ENCODE measurements around the gene CCL17. TPM values are rescaled to one million over a fixed set of nuclear protein-coding genes. Genes with fewer than 3 reads are reported as not detected.

Gene CCL17
- total RNA-seq, 1 experiment from 2014 or later = not detected

GRCh38 chr16:57406881-57407280 is 2.3 kb downstream of the CCL17 start:
- no peak for TF ChIP-seq EZH2 (IDR thresholded peaks at IDR 0.05; ENCODE audit: low read depth)
- Histone ChIP-seq H3K27ac (no peak overlapping the region), H3K9me3 (ENCODE audit: insufficient read depth, low read depth) (no peaks in the 10 kb centered on the region), H3K4me3 (no peak overlapping the region), H2AFZ (no peak overlapping the region), H3K27me3 (ENCODE audit: insufficient read depth, low read depth) (peaks cover 4% of the 10 kb centered on the region; the same call in 1 of the 2 replicates), H3K79me2 (ENCODE audit: low read depth) (no peaks in the 10 kb centered on the region), H4K20me1 (ENCODE audit: insufficient read depth) (no peaks in the 10 kb centered on the region), H3K4me2 (no peak overlapping the region), H3K36me3 (ENCODE audit: low read depth) (no peaks in the 10 kb centered on the region), H3K4me1 (replicated peaks; ENCODE audit: insufficient read depth) (peaks cover 15% of the 10 kb centered on the region), H3K9me2 (ENCODE audit: insufficient read depth) (no peaks in the 10 kb centered on the region), H3F3A (ENCODE audit: insufficient read depth, low read depth) (peaks cover 14% of the 10 kb centered on the region; the same call in 1 of the 2 replicates)
- ChIA-PET POLR2A (ENCODE audit: unreplicated experiment) (no interaction called here), CTCF (no interaction called here)
- DNase-seq = no peak
- no TSS peak for BruUV-seq (replicated peaks)
- intact Hi-C loops (cut with micrococcal nuclease; ENCODE audit: unreplicated experiment) = no loop called here

- DNase-seq = no peak
- intact Hi-C loops (cut with micrococcal nuclease; ENCODE audit: unreplicated experiment) = no loop called here
- Histone ChIP-seq H3K79me2 (ENCODE audit: low read depth) (no peaks in the 10 kb centered on the region), H3K9me2 (ENCODE audit: insufficient read depth) (no peaks in the 10 kb centered on the region), H3K4me1 (replicated peaks; ENCODE audit: insufficient read depth) (peaks cover 15% of the 10 kb centered on the region), H3K4me2 (no peak overlapping the region), H4K20me1 (ENCODE audit: insufficient read depth) (no peaks in the 10 kb centered on the region), H2AFZ (no peak overlapping the region), H3K36me3 (ENCODE audit: low read depth) (no peaks in the 10 kb centered on the region), H3K4me3 (no peak overlapping the region), H3K27ac (no peak overlapping the region), H3K9me3 (ENCODE audit: insufficient read depth, low read depth) (no peaks in the 10 kb centered on the region), H3F3A (ENCODE audit: insufficient read depth, low read depth) (peaks cover 11% of the 10 kb centered on the region; the same call in 1 of the 2 replicates), H3K27me3 (ENCODE audit: insufficient read depth, low read depth) (peaks cover 4% of the 10 kb centered on the region; the same call in 1 of the 2 replicates)
- ChIA-PET CTCF (no interaction called here), POLR2A (ENCODE audit: unreplicated experiment) (no interaction called here)
- no TSS peak for BruUV-seq (replicated peaks)
- TF ChIP-seq EZH2 (IDR thresholded peaks at IDR 0.05; ENCODE audit: low read depth) = no peak
- no peak for TF ChIP-seq CTCF (conservative IDR thresholded peaks at IDR 0.05)
Observed at GRCh38 chr16:57407521-57408353, 3.2 kb downstream of the CCL17 start.

DNA sequence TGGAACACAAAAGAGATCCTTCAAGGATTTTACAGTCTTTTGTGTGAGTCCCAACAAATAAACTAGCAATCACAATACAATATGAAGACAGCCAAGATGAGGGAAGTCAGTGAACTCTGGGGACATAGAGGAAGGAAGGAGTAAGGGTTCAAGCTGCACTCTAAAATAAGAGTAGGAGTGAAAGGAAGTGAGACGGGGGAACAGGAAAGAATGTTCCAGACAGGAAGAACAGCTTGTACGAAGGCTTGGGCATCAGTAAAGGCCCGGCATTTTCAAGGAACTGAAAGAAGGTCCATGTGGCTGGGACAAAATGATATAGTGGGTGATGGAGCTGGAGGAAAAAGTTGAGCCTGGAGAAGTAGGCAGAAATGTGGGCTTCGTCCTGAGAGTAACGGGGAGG is 4.5 kb downstream of the CCL17 start:
- Histone ChIP-seq H4K20me1 (ENCODE audit: insufficient read depth) (no peaks in the 10 kb centered on the region), H3K4me3 (no peak overlapping the region), H3K9me3 (ENCODE audit: insufficient read depth, low read depth) (no peaks in the 10 kb centered on the region), H2AFZ (no peak overlapping the region), H3K27ac (no peak overlapping the region), H3K4me1 (replicated peaks; ENCODE audit: insufficient read depth) (peaks cover 15% of the 10 kb centered on the region), H3K27me3 (ENCODE audit: insufficient read depth, low read depth) (peaks cover 4% of the 10 kb centered on the region; the same call in 1 of the 2 replicates), H3K79me2 (ENCODE audit: low read depth) (no peaks in the 10 kb centered on the region), H3K9me2 (ENCODE audit: insufficient read depth) (no peaks in the 10 kb centered on the region), H3K36me3 (ENCODE audit: low read depth) (no peaks in the 10 kb centered on the region), H3K4me2 (no peak overlapping the region), H3F3A (ENCODE audit: insufficient read depth, low read depth) (peaks cover 11% of the 10 kb centered on the region; the same call in 1 of the 2 replicates)
- BruUV-seq (replicated peaks) = no TSS peak
- DNase-seq = no peak
- intact Hi-C loops (cut with micrococcal nuclease; ENCODE audit: unreplicated experiment) = no loop called here
- TF ChIP-seq CTCF (conservative IDR thresholded peaks at IDR 0.05) (no peak), EZH2 (IDR thresholded peaks at IDR 0.05; ENCODE audit: low read depth) (no peak)
- CTCF ChIA-PET = no interaction called here
- POLR2A ChIA-PET (ENCODE audit: unreplicated experiment) = interaction anchor here (0.7 kb wide), 1 partner anchor 751 kb away, joined by 3 read pairs; the partner anchor contains the start of gene MT1F

Measured in PC-9 (cell line).